Neutrophil (primary cell): ENCODE results near the gene TNIK.

ENCODE experiments used
- H3K27ac ChIP-seq: fragments of 200-600 bp; sonication (generic); 2 replicates; pipeline ENCODE4 v1.5.1; 2016; ENCODE audit warnings: mild to moderate bottlenecking, moderate library complexity
- H3K27me3 ChIP-seq: fragments of 200-600 bp; sonication (generic); 2 replicates; pipeline ENCODE4 v1.6.0; 2016; ENCODE audit warnings: mild to moderate bottlenecking
- H3K36me3 ChIP-seq: fragments of 200-600 bp; sonication (generic); 2 replicates; pipeline ENCODE4 v1.5.1; 2017
- H3K4me1 ChIP-seq, 2 experiments: fragments of 200-600 bp in 1 of 2; sonication (generic) in 1 of 2; 1 replicate in 1 of 2; 2 replicates in 1 of 2; pipeline versions ENCODE4 v1.5.1 to v1.6.1; 2013 to 2016; ENCODE audit warnings: low read depth in 1 of 2, low read length in 1 of 2, mild to moderate bottlenecking in 1 of 2, moderate library complexity in 1 of 2; ENCODE audit not compliant: control insufficient read depth in 1 of 2, insufficient read depth in 1 of 2
- H3K4me3 ChIP-seq, 2 experiments: fragments of 200-600 bp in 1 of 2; sonication (generic) in 1 of 2; 1 replicate in 1 of 2; 2 replicates in 1 of 2; pipeline ENCODE4 v1.5.1; 2013 to 2016; ENCODE audit warnings: low read depth in 1 of 2, low read length in 1 of 2, mild to moderate bottlenecking in 1 of 2, moderate library complexity in 1 of 2
- H3K9me3 ChIP-seq: fragments of 200-600 bp; sonication (generic); 2 replicates; pipeline ENCODE4 v1.5.1; 2016
- TF ChIP-seq, protein P1 (sequence below): fragments of 200-600 bp; sonication (generic); IDR thresholded peaks from 2 replicates; pipeline ENCODE4 v1.5.1; 2016; ENCODE audit warnings: antibody characterized with exemption

Gene TNIK

DNA sequence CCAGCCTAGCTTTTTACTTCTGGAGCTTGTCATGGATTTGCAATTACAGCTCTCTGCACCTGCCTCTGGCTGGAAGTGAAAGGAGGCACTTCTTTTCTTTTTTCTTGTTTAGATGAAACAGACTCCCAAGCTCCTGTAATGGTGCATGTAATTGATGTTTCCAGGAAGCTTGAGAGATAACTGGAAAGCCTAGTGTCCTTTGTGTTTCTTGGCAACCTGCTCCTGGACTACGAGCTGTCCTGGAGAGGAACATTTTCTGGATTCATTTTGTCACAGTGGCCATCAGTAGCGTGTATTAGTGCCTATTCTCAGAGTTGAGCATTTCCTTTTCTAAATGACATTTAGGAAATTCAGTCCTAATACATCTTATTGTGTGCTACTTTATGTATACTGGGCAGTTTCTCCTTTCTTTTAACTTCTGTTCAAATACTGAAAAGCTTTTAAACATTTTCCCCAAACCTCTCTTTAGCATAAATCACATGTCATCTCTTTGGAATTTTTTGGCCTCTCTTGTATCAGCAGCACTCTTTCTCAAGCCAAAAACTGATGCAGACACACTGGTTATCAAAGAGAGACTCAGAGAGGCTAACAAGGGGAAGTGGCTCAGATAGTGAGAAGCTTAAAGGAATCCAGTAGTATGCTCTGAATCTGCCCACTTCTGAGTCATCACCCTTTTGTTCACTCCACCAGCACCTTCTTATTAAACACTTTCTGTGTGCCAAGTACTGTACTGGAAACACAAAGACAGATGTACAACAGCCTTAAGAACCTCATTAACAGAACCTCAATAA lies 371.0 kb downstream of the TNIK start:
- H3K27me3 ChIP-seq: no peaks in the 10 kb centered on the region
- no peaks in the 10 kb centered on the region for H3K36me3 ChIP-seq
- no peaks in the 10 kb centered on the region for H3K4me1 ChIP-seq
- no peak overlapping the region for H3K4me3 ChIP-seq
- no peaks in the 10 kb centered on the region for H3K9me3 ChIP-seq
- no peak overlapping the region for H3K27ac ChIP-seq
- TF ChIP-seq, protein P1, sequence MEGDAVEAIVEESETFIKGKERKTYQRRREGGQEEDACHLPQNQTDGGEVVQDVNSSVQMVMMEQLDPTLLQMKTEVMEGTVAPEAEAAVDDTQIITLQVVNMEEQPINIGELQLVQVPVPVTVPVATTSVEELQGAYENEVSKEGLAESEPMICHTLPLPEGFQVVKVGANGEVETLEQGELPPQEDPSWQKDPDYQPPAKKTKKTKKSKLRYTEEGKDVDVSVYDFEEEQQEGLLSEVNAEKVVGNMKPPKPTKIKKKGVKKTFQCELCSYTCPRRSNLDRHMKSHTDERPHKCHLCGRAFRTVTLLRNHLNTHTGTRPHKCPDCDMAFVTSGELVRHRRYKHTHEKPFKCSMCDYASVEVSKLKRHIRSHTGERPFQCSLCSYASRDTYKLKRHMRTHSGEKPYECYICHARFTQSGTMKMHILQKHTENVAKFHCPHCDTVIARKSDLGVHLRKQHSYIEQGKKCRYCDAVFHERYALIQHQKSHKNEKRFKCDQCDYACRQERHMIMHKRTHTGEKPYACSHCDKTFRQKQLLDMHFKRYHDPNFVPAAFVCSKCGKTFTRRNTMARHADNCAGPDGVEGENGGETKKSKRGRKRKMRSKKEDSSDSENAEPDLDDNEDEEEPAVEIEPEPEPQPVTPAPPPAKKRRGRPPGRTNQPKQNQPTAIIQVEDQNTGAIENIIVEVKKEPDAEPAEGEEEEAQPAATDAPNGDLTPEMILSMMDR: no peak

DNA sequence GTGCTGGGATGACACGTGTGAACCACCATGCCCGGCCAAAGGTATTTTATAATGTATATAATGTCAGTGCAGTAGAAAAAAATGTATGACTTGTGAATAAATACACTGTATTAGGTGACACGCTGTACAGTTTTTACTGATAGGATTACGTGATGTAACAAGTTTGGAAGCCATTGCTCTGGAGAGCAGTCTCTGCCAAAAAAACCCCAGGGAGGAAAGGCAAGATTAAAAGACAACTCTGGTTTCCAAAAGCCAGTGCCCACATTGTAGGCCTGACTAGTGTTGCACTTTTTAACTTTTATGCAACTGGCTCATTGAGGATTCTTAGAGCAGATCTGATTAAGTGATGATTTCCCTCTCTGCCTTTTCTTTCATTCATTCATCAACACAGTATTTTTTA lies 371.7 kb downstream of the TNIK start:
- Histone ChIP-seq H3K27ac (no peak overlapping the region), H3K9me3 (no peaks in the 10 kb centered on the region), H3K36me3 (no peaks in the 10 kb centered on the region), H3K4me1 (no peaks in the 10 kb centered on the region), H3K4me3 (no peak overlapping the region), H3K27me3 (no peaks in the 10 kb centered on the region)
- TF ChIP-seq, protein P1: no peak

DNA sequence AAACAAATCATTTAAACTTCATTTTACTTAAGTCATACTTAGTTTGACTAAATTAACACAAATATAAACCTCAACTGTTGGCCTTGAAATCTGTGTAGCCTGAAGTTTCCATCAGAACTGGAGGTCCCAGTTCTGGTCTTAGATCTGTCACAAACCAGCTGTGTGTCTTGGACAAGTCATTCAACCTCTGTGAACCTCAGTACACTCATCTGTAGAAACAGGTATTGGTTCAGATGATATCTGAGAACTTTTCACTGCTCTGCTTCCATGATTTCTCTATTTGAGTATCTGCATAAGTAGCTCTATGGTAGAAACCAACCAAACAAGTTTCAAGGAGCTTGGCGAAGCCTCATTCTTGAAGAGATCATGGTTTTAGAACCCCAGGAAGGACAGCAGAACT lies 373.3 kb downstream of the TNIK start:
- Histone ChIP-seq H3K9me3 (no peaks in the 10 kb centered on the region), H3K4me3 (no peak overlapping the region), H3K4me1 (no peaks in the 10 kb centered on the region), H3K36me3 (no peaks in the 10 kb centered on the region), H3K27ac (no peak overlapping the region), H3K27me3 (no peaks in the 10 kb centered on the region)
- TF ChIP-seq, protein P1: no peak

DNA sequence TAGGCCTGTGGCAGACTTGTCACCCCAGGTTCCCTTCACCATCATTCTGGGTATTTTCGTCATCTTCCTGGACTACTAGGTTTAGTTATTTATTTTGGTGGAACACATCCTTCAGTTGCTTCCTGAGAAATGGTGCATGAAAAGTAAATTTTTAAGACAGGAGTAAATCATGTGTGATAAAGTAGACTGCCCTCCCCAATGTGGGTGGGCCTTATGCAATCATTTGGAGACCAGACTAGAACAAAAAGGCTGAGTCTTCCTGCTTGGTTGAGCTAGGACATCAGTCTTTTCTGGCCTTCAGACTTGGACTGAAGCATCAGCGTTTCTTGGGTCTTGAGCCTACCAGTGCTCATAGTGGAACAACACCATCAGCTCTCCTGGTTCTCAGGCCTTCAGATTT lies 382.9 kb downstream of the TNIK start:
- Histone ChIP-seq H3K4me1 (no peaks in the 10 kb centered on the region), H3K27ac (no peak overlapping the region), H3K4me3 (no peak overlapping the region), H3K36me3 (no peaks in the 10 kb centered on the region), H3K9me3 (no peaks in the 10 kb centered on the region), H3K27me3 (no peaks in the 10 kb centered on the region)
- TF ChIP-seq, protein P1: no peak

DNA sequence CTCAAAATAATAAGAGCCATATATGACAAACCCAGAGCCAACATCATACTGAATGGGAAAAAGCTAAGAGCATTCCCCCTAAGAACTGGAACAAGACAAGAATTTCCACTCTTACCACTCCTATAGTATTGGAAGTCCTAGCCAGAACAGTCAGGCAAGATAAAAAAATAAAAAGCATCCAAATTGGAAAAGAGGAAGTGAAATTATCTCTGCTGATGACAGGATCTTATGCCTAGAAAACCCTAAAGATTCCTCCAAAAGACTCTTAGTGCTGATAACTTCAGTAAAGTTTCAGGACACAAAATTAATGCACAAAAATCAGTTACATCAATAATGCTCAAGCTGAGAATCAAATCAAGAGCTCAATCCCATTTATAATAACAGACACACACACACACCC lies 387.8 kb downstream of the TNIK start:
- Histone ChIP-seq H3K4me1 (no peaks in the 10 kb centered on the region), H3K27me3 (no peaks in the 10 kb centered on the region), H3K27ac (no peak overlapping the region), H3K9me3 (no peaks in the 10 kb centered on the region), H3K4me3 (no peak overlapping the region), H3K36me3 (no peaks in the 10 kb centered on the region)
- TF ChIP-seq, protein P1: no peak
